ENCODE measurements around the gene STXBP5L.
A peak's percentile ranks its signal among the peaks of the same experiment; 100 is the strongest.
"Not testable (repeated sequence)": the region's sequence is repeated elsewhere in the genome, so short reads cannot be mapped to it uniquely, and the experiment has no call there.

Gene STXBP5L

GRCh38 chr3:121063628-121064027 lies 155.6 kb downstream of the STXBP5L start:
- no peak for DNase-seq

GRCh38 chr3:121064121-121064520 lies 156.1 kb downstream of the STXBP5L start:
- no peak for DNase-seq

- DNase-seq, result peak; percentile 26
Measured at GRCh38 chr3:121072133-121072532, 164.1 kb downstream of the STXBP5L start.

- DNase-seq, result no peak
Measured at GRCh38 chr3:121073011-121073410, 165.0 kb downstream of the STXBP5L start.

- no peak for DNase-seq
Measured at GRCh38 chr3:121075191-121075590, 167.2 kb downstream of the STXBP5L start.

- not testable (repeated sequence) for DNase-seq
Measured at GRCh38 chr3:121078378-121079101, 170.5 kb downstream of the STXBP5L start.

- no peak for DNase-seq
Measured at GRCh38 chr3:121096953-121097352, 188.9 kb downstream of the STXBP5L start.

- DNase-seq, result not testable (repeated sequence)
Measured at GRCh38 chr3:121111086-121111485, 203.1 kb downstream of the STXBP5L start.

GRCh38 chr3:121111914-121112612 lies 204.1 kb downstream of the STXBP5L start:
- DNase-seq, result no peak

GRCh38 chr3:121126033-121126706 lies 218.2 kb downstream of the STXBP5L start:
- DNase-seq, result no peak

GRCh38 chr3:121126707-121127035 lies 218.7 kb downstream of the STXBP5L start:
- DNase-seq, result no peak

- DNase-seq, result no peak
Measured at GRCh38 chr3:121152573-121152972, 244.6 kb downstream of the STXBP5L start.

GRCh38 chr3:121153851-121154250 lies 245.8 kb downstream of the STXBP5L start:
- DNase-seq, result no peak

- no peak for DNase-seq
Measured at GRCh38 chr3:121155028-121155427, 247.0 kb downstream of the STXBP5L start.

- no peak for DNase-seq
Measured at GRCh38 chr3:121165397-121165837, 257.4 kb downstream of the STXBP5L start.

- DNase-seq, result no peak
Measured at GRCh38 chr3:121167374-121168139, 259.6 kb downstream of the STXBP5L start.

GRCh38 chr3:121175083-121175482 lies 267.1 kb downstream of the STXBP5L start:
- DNase-seq, result no peak

GRCh38 chr3:121190626-121191025 lies 282.6 kb downstream of the STXBP5L start:
- DNase-seq, result not testable (repeated sequence)

GRCh38 chr3:121202573-121202972 lies 294.6 kb downstream of the STXBP5L start:
- DNase-seq, result no peak

GRCh38 chr3:121223116-121223515 lies 315.1 kb downstream of the STXBP5L start:
- DNase-seq, result no peak

GRCh38 chr3:121228971-121229370 lies 321.0 kb downstream of the STXBP5L start:
- no peak for DNase-seq

- DNase-seq, result not testable (repeated sequence)
Measured at GRCh38 chr3:121230194-121230593, 322.2 kb downstream of the STXBP5L start.

- DNase-seq, result no peak
Measured at GRCh38 chr3:121231872-121232271, 323.9 kb downstream of the STXBP5L start.

Data from NCI-H1436 (cell line).